SH-SY5Y (cell line): ENCODE results near the gene E2F2.

Source experiments
- GATA2 ChIP-seq: IDR thresholded peaks from 2 replicates; pipeline ENCODE4 v1.6.1; 2011; ENCODE audit warnings: mild to moderate bottlenecking, low read depth, low read length
- GATA3 ChIP-seq: IDR thresholded peaks from 2 replicates; pipeline ENCODE4 v1.6.1; 2011; ENCODE audit warnings: low read depth, mild to moderate bottlenecking, low read length, moderate library complexity

Gene E2F2

GRCh38 chr1:23527366-23527765 lies 3.7 kb downstream of the E2F2 start:
- TF ChIP-seq GATA2: no peak
- TF ChIP-seq GATA3: no peak

GRCh38 chr1:23526329-23527041 lies 4.5 kb downstream of the E2F2 start:
- TF ChIP-seq GATA3: no peak
- no peak for TF ChIP-seq GATA2

- no peak for TF ChIP-seq GATA2
- TF ChIP-seq GATA3: no peak
These were observed 5.3 kb downstream of the E2F2 start for GRCh38 chr1:23525558-23526250.

GRCh38 chr1:23524716-23525401 lies 6.2 kb downstream of the E2F2 start:
- TF ChIP-seq GATA2 (no peak), GATA3 (no peak)

- TF ChIP-seq GATA3: no peak
- no peak for TF ChIP-seq GATA2
These were observed 6.9 kb downstream of the E2F2 start for GRCh38 chr1:23524163-23524562.

GRCh38 chr1:23522244-23522982 lies 8.6 kb downstream of the E2F2 start:
- TF ChIP-seq GATA3: no peak
- TF ChIP-seq GATA2: no peak

- TF ChIP-seq GATA3: no peak
- TF ChIP-seq GATA2: no peak
These were observed 9.4 kb downstream of the E2F2 start for GRCh38 chr1:23521588-23521987.

GRCh38 chr1:23517581-23517980 lies 13.5 kb downstream of the E2F2 start:
- TF ChIP-seq GATA3 (no peak), GATA2 (no peak)

- no peak for TF ChIP-seq GATA3
These were observed 15.1 kb downstream of the E2F2 start for GRCh38 chr1:23515905-23516304.

GRCh38 chr1:23514111-23514679 lies 16.8 kb downstream of the E2F2 start:
- no peak for TF ChIP-seq GATA3
- TF ChIP-seq GATA2: no peak

- TF ChIP-seq GATA3: no peak
- TF ChIP-seq GATA2: no peak
These were observed 21.1 kb downstream of the E2F2 start for GRCh38 chr1:23509896-23510295.

- TF ChIP-seq GATA2 (no peak), GATA3 (no peak)
These were observed 24.5 kb downstream of the E2F2 start for GRCh38 chr1:23506376-23507107.

- TF ChIP-seq GATA2 (no peak), GATA3 (no peak)
These were observed 25.2 kb downstream of the E2F2 start for GRCh38 chr1:23505851-23506250.

- no peak for TF ChIP-seq GATA2
- TF ChIP-seq GATA3: no peak
These were observed 28.1 kb downstream of the E2F2 start for GRCh38 chr1:23502951-23503350.

- TF ChIP-seq GATA2 (no peak), GATA3 (no peak)
These were observed 30.6 kb downstream of the E2F2 start for GRCh38 chr1:23500466-23500865.
